GM12878 (cell line): ENCODE measurements around the gene PTPRN2. TPM values are rescaled to one million over a fixed set of nuclear protein-coding genes. Genes with fewer than 3 reads are reported as not detected.

Experiments
- ATAC-seq: fragments of 200-7000 bp; cut with Tn5 transposase; 3 replicates; pipeline ENCODE4 v1.9.1; 2020; ENCODE audit warnings: mild to moderate bottlenecking, moderate library complexity
- BruUV-seq: library from RNA; stranded (reverse); fragments of 400-500 nt; replicated peaks from 2 replicates; lab custom pipeline; 2021; lab: Mats Ljungman, UMichigan
- CTCF ChIA-PET: fragments of 300-600 bp; sonication (Branson Sonifier 250); formaldehyde crosslinking; extraction: SDS; loops from one replicate; lab custom pipeline; 2021; ENCODE audit warnings: inconsistent platforms; lab: Yijun Ruan, JAX
- POLR2A ChIA-PET: fragments of 350-600 bp; formaldehyde crosslinking; extraction: SDS; loops from one replicate; lab custom pipeline; 2021; ENCODE audit warnings: inconsistent platforms; lab: Charles Lee
- RAD21 ChIA-PET: fragments of 300-600 bp; sonication (Branson Sonifier 250); formaldehyde crosslinking; loops from one replicate; lab custom pipeline; 2023; ENCODE audit warnings: antibody characterized with exemption; ENCODE audit not compliant: unreplicated experiment; lab: Charles Lee
- SMC1A ChIA-PET: fragments of 300-600 bp; sonication (Branson Sonifier 250); formaldehyde crosslinking; loops from one replicate; lab custom pipeline; 2023; ENCODE audit not compliant: unreplicated experiment, uncharacterized antibody; lab: Charles Lee
- DNase-seq: peaks from one replicate; pipeline ENCODE4 v3.0.0-alpha.2; 2011; ENCODE audit warnings: low read depth, low spot score
- FAIRE-seq: peaks from 3 replicates; lab custom pipeline; 2011; peaks lifted over from hg19 to GRCh38; lab: Jason Lieb, UNC
- H2AFZ ChIP-seq: 2 replicates; pipeline ENCODE4 v1.6.0; 2011; ENCODE audit warnings: low read depth, low read length, control low read depth; ENCODE audit not compliant: control insufficient read depth
- H3K27ac ChIP-seq: 2 replicates; pipeline ENCODE4 v1.5.1; 2011; ENCODE audit warnings: control low read depth; ENCODE audit not compliant: control insufficient read depth, insufficient read depth
- H3K27me3 ChIP-seq, 2 experiments: replicated peaks in 1 of 2; 2 replicates each; pipeline versions ENCODE4 v1.6.0 to v1.6.1; 2011; ENCODE audit warnings: low read length in 1 of 2; ENCODE audit not compliant: control insufficient read depth in 2 of 2, insufficient read depth in 2 of 2
- H3K36me3 ChIP-seq, 2 experiments: 2 replicates each; pipeline ENCODE4 v1.5.1; 2011; ENCODE audit warnings: low read length in 1 of 2; ENCODE audit not compliant: control insufficient read depth in 2 of 2, insufficient read depth in 2 of 2
- H3K4me1 ChIP-seq: 2 replicates; pipeline ENCODE4 v1.6.1; 2011; ENCODE audit warnings: mild to moderate bottlenecking, low read length, moderate library complexity, mixed read lengths; ENCODE audit not compliant: control insufficient read depth, insufficient read depth
- H3K4me2 ChIP-seq: 2 replicates; pipeline ENCODE4 v1.6.0; 2011; ENCODE audit warnings: control low read depth; ENCODE audit not compliant: control insufficient read depth, insufficient read depth
- H3K4me3 ChIP-seq: fragments of 200-600 bp; sonication (generic); 2 replicates; pipeline ENCODE4 v1.5.1; 2016
- H3K79me2 ChIP-seq: 2 replicates; pipeline ENCODE4 v1.6.0; 2011; ENCODE audit warnings: low read length; ENCODE audit not compliant: control insufficient read depth, insufficient read depth
- H3K9ac ChIP-seq: 2 replicates; pipeline ENCODE4 v1.8.0; 2011; ENCODE audit warnings: low read length, control low read depth, mixed read lengths; ENCODE audit not compliant: control insufficient read depth, insufficient read depth
- H3K9me3 ChIP-seq: replicated peaks from 3 replicates; pipeline ENCODE4 v1.5.1; 2011; ENCODE audit warnings: mild to moderate bottlenecking, low read length; ENCODE audit not compliant: control insufficient read depth, insufficient read depth
- H4K20me1 ChIP-seq: 2 replicates; pipeline ENCODE4 v1.6.0; 2011; ENCODE audit not compliant: control insufficient read depth, insufficient read depth
- ATF3 ChIP-seq: IDR thresholded peaks from 2 replicates; pipeline ENCODE4 v1.6.1; 2011; ENCODE audit warnings: low read depth, mild to moderate bottlenecking, low read length, moderate library complexity, borderline replicate concordance; ENCODE audit errors: extremely low read depth
- ATF7 ChIP-seq: fragments of 450-650 bp; IDR thresholded peaks from 2 replicates; pipeline ENCODE4 v1.6.1; 2016; ENCODE audit warnings: low read depth, mild to moderate bottlenecking
- CEBPZ ChIP-seq: fragments of 150-350 bp; IDR thresholded peaks from 2 replicates; pipeline ENCODE4 v1.6.1; 2016; ENCODE audit warnings: low read depth, low read length
- EGR1 ChIP-seq, 2 experiments: IDR thresholded peaks; 1 replicate in 1 of 2; 2 replicates in 1 of 2; pipeline ENCODE4 v1.6.1; 2011 to 2012; ENCODE audit warnings: low read depth in 2 of 2, low read length in 2 of 2, borderline replicate concordance in 1 of 2, mild to moderate bottlenecking in 1 of 2, moderate library complexity in 1 of 2
- EZH2 ChIP-seq: IDR thresholded peaks from 2 replicates; pipeline ENCODE4 v1.6.1; 2012; ENCODE audit warnings: low read depth, mild to moderate bottlenecking, control low read depth, inconsistent platforms, low read length, borderline replicate concordance; ENCODE audit not compliant: control insufficient read depth
- GATAD2B ChIP-seq: fragments of 450-650 bp; conservative IDR thresholded peaks from 2 replicates; pipeline ENCODE4 v1.6.1; 2017; ENCODE audit warnings: low read depth, mild to moderate bottlenecking, moderate library complexity
- HCFC1 ChIP-seq: fragments of 150-350 bp; IDR thresholded peaks from 2 replicates; pipeline ENCODE4 v1.6.1; 2014; ENCODE audit warnings: low read length
- IKZF1 ChIP-seq: fragments of 450-650 bp; conservative IDR thresholded peaks from 2 replicates; pipeline ENCODE4 v1.6.1; 2017; ENCODE audit warnings: antibody characterized with exemption, mild to moderate bottlenecking
- IRF4 ChIP-seq: IDR thresholded peaks from 2 replicates; pipeline ENCODE4 v1.6.1; 2011; ENCODE audit warnings: low read depth, low read length
- KAT2A ChIP-seq: conservative IDR thresholded peaks from 2 replicates; pipeline ENCODE4 v1.6.1; 2011; ENCODE audit warnings: low read depth, low read length; ENCODE audit not compliant: control insufficient read depth
- NRF1 ChIP-seq: conservative IDR thresholded peaks from 2 replicates; pipeline ENCODE4 v1.6.1; 2011; ENCODE audit warnings: mild to moderate bottlenecking, low read depth, low read length, improper control_type of control experiment
- PKNOX1 ChIP-seq: fragments of 450-650 bp; IDR thresholded peaks from 2 replicates; pipeline ENCODE4 v1.6.1; 2016; ENCODE audit warnings: mild to moderate bottlenecking
- PRDM15 ChIP-seq: fragments of 450-650 bp; formaldehyde crosslinking; IDR thresholded peaks from 2 replicates; pipeline ENCODE4 v1.4.0; 2020; ENCODE audit warnings: mild to moderate bottlenecking, moderate library complexity
- SP1 ChIP-seq: IDR thresholded peaks from one replicate; pipeline ENCODE4 v1.6.1; 2011; ENCODE audit warnings: low read depth, low read length
- TARDBP ChIP-seq: IDR thresholded peaks from 2 replicates; pipeline ENCODE4 v1.6.1; 2016; ENCODE audit warnings: borderline replicate concordance
- ZNF274 ChIP-seq: IDR thresholded peaks from one replicate; pipeline ENCODE4 v1.8.0; 2011; ENCODE audit not compliant: insufficient read length, insufficient read depth
- WGBS: methylation state at CpG from one replicate; pipeline ENCODE4 v1.1.6; 2016; ENCODE audit warnings: low lambda C conversion rate; ENCODE audit not compliant: insufficient replicate concordance, insufficient coverage; ENCODE audit errors: missing lambda C conversion rate; 5-methylcytosine and 5-hydroxymethylcytosine counted together
- in situ Hi-C: fragments of 300-500 bp; cut with MboI; formaldehyde crosslinking; loops from 9 replicates; pipeline ENCODE4 v1.14.3; 2018; ENCODE audit warnings: mixed read lengths
- intact Hi-C: fragments of 100-400 bp; cut with micrococcal nuclease; formaldehyde crosslinking; loops from one replicate; pipeline ENCODE4 v1.14.2; 2022; ENCODE audit not compliant: unreplicated experiment
- polyA plus RNA-seq, 11 experiments: library from polyadenylated mRNA; depleted of rRNA in 4 of 11; unstranded in 6 of 11; stranded (reverse) in 5 of 11; fragments of >200 nt; fragmentation: Nextera tagmentation in 4 of 11; fragmentation: Illumina TruSeq in 1 of 11; extraction: Ambion mirVana in 4 of 11; extraction: Trizol in 1 of 11; gene quantifications; 1 replicate in 1 of 11; 2 replicates in 10 of 11; pipeline versions ENCODE4 v1.2.1 to v1.2.3, GENCODE V29; 2011 to 2016; ENCODE audit warnings: inconsistent platforms in 2 of 11, missing spikeins in 2 of 11, low read depth in 1 of 11
- total RNA-seq, 4 experiments: library from RNA; depleted of rRNA in 3 of 4; stranded (reverse); fragments of >200 nt in 3 of 4; fragmentation: Illumina TruSeq in 1 of 4; extraction: Trizol in 1 of 4; gene quantifications; 2 replicates each; pipeline versions ENCODE4 v1.2.1 to v1.2.3, GENCODE V29; 2013 to 2021

The PTPRN2 gene
- total and polyA plus RNA-seq, 10 of the 15 experiments (the other 5 are each of a cell fraction or from before 2014, with no cell fraction given) = 5.4 TPM; not detected in 9

- TF ChIP-seq TARDBP = no peak
- no peak for TF ChIP-seq IKZF1
- TF ChIP-seq SP1 = no peak
- no peak for TF ChIP-seq IRF4
Measured at GRCh38 chr7:158471716-158472115, 115.9 kb downstream of the PTPRN2 start (continued).

GRCh38 chr7:158470336-158470735, 117.3 kb downstream of the PTPRN2 start:
- no peak for FAIRE-seq
- TF ChIP-seq CEBPZ (no peak), ATF3 (no peak), GATAD2B (no peak), EGR1 (IDR thresholded peaks at IDR 0.05; ENCODE audit: borderline replicate concordance in 1 of 2, low read depth in 2 of 2, low read length in 2 of 2) (no peak), PRDM15 (CRISPR knock-in tag) (no peak), PKNOX1 (no peak), KAT2A (no peak), HCFC1 (no peak), NRF1 (no peak), IKZF1 (no peak), EZH2 (no peak), ATF7 (no peak), ZNF274 (no peak)

More at GRCh38 chr7:158470336-158470735, 117.3 kb downstream of the PTPRN2 start:
- H3K4me1 ChIP-seq = no peaks in the 10 kb centered on the region
- H3K4me2 ChIP-seq = no peak overlapping the region
- ChIA-PET SMC1A (no interaction called here), CTCF (no interaction called here), RAD21 (no interaction called here), POLR2A (no interaction called here)
- no peak overlapping the region for H2AFZ ChIP-seq
- H3K9me3 ChIP-seq = no peaks in the 10 kb centered on the region; the same call in 2 of the 3 replicates
- DNase-seq (no peak), ATAC-seq (no peak)
- H3K27me3 ChIP-seq = no peaks in the 10 kb centered on the region
- intact Hi-C loops = no loop called here
- WGBS = 73% methylated on average over 16 of the region's 16 CpGs
- in situ Hi-C loops = no loop called here
- no peak overlapping the region for H3K4me3 ChIP-seq
- H4K20me1 ChIP-seq = no peaks in the 10 kb centered on the region
- no peaks in the 10 kb centered on the region for H3K79me2 ChIP-seq
- H3K9ac ChIP-seq = no peak overlapping the region
- H3K36me3 ChIP-seq = no peaks in the 10 kb centered on the region
- H3K27ac ChIP-seq = no peak overlapping the region
- no TSS peak for BruUV-seq
